ENCODE data around the gene SAMD11.

Gene SAMD11

DNA sequence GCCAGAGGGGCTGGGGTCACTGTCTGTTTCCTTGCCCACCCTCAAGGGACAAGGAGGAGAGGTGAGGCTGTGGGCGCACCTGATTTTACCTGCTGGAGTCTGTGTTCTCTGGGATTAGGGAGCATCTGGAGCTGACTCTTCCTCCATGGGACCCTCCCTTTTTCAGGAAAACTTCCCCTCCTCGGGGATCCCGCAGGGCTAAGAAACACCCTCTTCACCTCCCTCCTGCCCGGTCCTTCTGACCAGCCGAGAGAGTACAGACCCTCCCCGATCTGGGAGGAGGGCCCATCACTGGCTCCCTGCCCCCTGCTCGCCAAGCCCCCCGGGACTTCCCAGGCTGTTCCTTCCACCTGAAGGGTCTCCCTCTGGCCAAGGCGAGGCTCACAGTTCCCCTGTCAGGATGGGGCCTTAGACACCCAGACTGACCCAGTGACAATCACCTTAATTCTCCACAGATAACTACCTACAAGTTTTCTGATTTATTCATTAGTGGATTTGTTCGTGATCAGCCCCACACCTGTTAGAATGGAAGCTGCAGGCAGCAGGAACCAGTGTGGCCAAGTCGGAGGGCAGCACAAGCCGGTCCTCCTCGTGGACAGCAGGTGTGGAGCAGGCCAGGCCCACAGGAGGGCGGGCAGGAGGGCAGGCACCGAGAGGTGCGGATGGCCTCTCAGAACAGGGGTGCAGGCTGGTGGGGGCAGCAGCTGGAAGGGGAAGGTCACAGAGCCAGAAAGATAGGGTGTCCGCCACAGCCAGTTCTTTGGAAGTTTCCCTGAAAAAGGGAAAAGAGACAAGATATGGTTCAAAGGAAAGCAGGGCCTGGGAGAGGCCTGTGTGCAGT is 15.9 kb upstream of the SAMD11 start:
- TF ChIP-seq, protein P1, sequence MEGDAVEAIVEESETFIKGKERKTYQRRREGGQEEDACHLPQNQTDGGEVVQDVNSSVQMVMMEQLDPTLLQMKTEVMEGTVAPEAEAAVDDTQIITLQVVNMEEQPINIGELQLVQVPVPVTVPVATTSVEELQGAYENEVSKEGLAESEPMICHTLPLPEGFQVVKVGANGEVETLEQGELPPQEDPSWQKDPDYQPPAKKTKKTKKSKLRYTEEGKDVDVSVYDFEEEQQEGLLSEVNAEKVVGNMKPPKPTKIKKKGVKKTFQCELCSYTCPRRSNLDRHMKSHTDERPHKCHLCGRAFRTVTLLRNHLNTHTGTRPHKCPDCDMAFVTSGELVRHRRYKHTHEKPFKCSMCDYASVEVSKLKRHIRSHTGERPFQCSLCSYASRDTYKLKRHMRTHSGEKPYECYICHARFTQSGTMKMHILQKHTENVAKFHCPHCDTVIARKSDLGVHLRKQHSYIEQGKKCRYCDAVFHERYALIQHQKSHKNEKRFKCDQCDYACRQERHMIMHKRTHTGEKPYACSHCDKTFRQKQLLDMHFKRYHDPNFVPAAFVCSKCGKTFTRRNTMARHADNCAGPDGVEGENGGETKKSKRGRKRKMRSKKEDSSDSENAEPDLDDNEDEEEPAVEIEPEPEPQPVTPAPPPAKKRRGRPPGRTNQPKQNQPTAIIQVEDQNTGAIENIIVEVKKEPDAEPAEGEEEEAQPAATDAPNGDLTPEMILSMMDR (IDR thresholded peaks at IDR 0.05; ENCODE audit: low read depth, low read length) = no peak
- H3K4me3 ChIP-seq (ENCODE audit: low read depth, low read length) = no peak overlapping the region

- TF ChIP-seq, protein P1 (IDR thresholded peaks at IDR 0.05; ENCODE audit: low read depth, low read length) = no peak
Observed at GRCh38 chr1:908661-909060, 15.1 kb upstream of the SAMD11 start.

GRCh38 chr1:909861-910310 is 13.8 kb upstream of the SAMD11 start:
- no peak overlapping the region for H3K4me3 ChIP-seq (ENCODE audit: low read depth, low read length)
- TF ChIP-seq, protein P1 (IDR thresholded peaks at IDR 0.05; ENCODE audit: low read depth, low read length) = no peak

More at GRCh38 chr1:908661-909060, 15.1 kb upstream of the SAMD11 start:
- H3K4me3 ChIP-seq (ENCODE audit: low read depth, low read length) = no peak overlapping the region

GRCh38 chr1:910311-910880 is 13.3 kb upstream of the SAMD11 start:
- TF ChIP-seq, protein P1 (IDR thresholded peaks at IDR 0.05; ENCODE audit: low read depth, low read length) = no peak
- no peak overlapping the region for H3K4me3 ChIP-seq (ENCODE audit: low read depth, low read length)

- no peak overlapping the region for H3K4me3 ChIP-seq (ENCODE audit: low read depth, low read length)
- TF ChIP-seq, protein P1 (IDR thresholded peaks at IDR 0.05; ENCODE audit: low read depth, low read length) = no peak
Observed at GRCh38 chr1:910881-911721, 12.6 kb upstream of the SAMD11 start.

GRCh38 chr1:911875-912739 is 11.6 kb upstream of the SAMD11 start:
- TF ChIP-seq, protein P1 (IDR thresholded peaks at IDR 0.05; ENCODE audit: low read depth, low read length) = no peak
- no peak overlapping the region for H3K4me3 ChIP-seq (ENCODE audit: low read depth, low read length)
